PC-3 (cell line): Measurements from ENCODE around the gene WDFY4.

Experiments
- CTCF ChIP-seq: fragments of 300-600 bp; sonication (generic); conservative IDR thresholded peaks from 2 replicates; pipeline ENCODE4 v1.5.1; 2017; ENCODE audit warnings: antibody characterized with exemption, low read depth, mild to moderate bottlenecking, low read length
- EZH2phosphoT487 ChIP-seq: fragments of 300-600 bp; sonication (generic); IDR thresholded peaks from 2 replicates; pipeline ENCODE4 v1.6.1; 2018; ENCODE audit warnings: mild to moderate bottlenecking, antibody characterized with exemption, low read length, borderline replicate concordance

DNA sequence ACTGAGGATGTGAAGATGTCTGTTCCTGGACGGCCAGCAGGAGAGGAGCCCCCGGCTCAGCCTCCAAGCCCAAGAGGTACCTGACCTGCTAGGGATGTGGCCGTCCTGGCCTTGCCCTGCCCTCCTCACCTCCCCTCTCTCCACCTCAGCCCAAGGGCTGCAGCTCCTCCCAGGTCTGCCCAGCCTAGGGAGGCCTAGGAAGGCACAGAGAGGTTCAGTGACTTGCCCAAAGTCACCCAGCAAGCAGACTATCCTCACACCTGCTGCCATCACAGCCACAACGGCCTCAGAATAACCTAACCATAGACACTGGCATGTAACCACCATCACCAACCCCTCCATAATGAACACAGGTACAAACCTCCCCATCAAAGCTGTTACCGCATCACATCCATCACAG lies 293.6 kb downstream of the WDFY4 start:
- TF ChIP-seq EZH2phosphoT487 (no peak), CTCF (no peak)
